ENCODE results near the gene NRXN3.

- no peak for TF ChIP-seq CTCF (conservative IDR thresholded peaks at IDR 0.05; ENCODE audit: low read depth, low read length)
- no peak for TF ChIP-seq EZH2phosphoT487 (IDR thresholded peaks at IDR 0.05; ENCODE audit: borderline replicate concordance, low read length)
These were observed 11.1 kb downstream of the NRXN3 start for GRCh38 chr14:78181270-78181669.
